OCI-LY3 (cell line): Measurements from ENCODE around the gene PJVK.

Experiments
- H2AFZ ChIP-seq: fragments of 200-600, 300-600 bp; shearing (Covaris generic); 2 replicates; pipeline ENCODE4 v1.6.0; 2014; ENCODE audit warnings: antibody characterized with exemption, low read depth, low read length
- H3K27ac ChIP-seq: fragments of 200-600, 300-600 bp; sonication (generic); 2 replicates; pipeline ENCODE4 v1.5.1; 2014; ENCODE audit warnings: mild to moderate bottlenecking, low read length, moderate library complexity, mixed read lengths
- H3K27me3 ChIP-seq: fragments of 200-600, 300-600 bp; sonication (generic); 2 replicates; pipeline ENCODE4 v1.6.1; 2014; ENCODE audit warnings: low read depth, low read length, mixed read lengths
- H3K36me3 ChIP-seq: fragments of 200-600, 300-600 bp; sonication (generic); replicated peaks from 2 replicates; pipeline ENCODE3; 2014; ENCODE audit warnings: low read depth, low read length, mixed read lengths
- H3K4me1 ChIP-seq: fragments of 300-600, 200-600 bp; sonication (generic); 2 replicates; pipeline ENCODE4 v1.6.1; 2014; ENCODE audit warnings: low read length, mixed read lengths
- H3K4me2 ChIP-seq: fragments of 200-600, 300-600 bp; sonication (generic); 2 replicates; pipeline ENCODE4 v1.6.1; 2014; ENCODE audit warnings: low read length, mixed read lengths
- H3K4me3 ChIP-seq: fragments of 300-600, 200-600 bp; sonication (generic); 2 replicates; pipeline ENCODE4 v1.5.1; 2014; ENCODE audit warnings: antibody characterized with exemption, mild to moderate bottlenecking, low read length, moderate library complexity
- H3K79me2 ChIP-seq: fragments of 300-600, 200-600 bp; shearing (Covaris generic); 2 replicates; pipeline ENCODE4 v1.6.1; 2014; ENCODE audit warnings: mild to moderate bottlenecking, low read length, mixed read lengths
- H3K9ac ChIP-seq: fragments of 300-600, 200-600 bp; shearing (Covaris generic); 2 replicates; pipeline ENCODE4 v1.6.0; 2014; ENCODE audit warnings: mild to moderate bottlenecking, low read length, moderate library complexity
- H3K9me3 ChIP-seq: fragments of 200-600, 300-600 bp; shearing (Covaris generic); 2 replicates; pipeline ENCODE4 v1.6.1; 2014; ENCODE audit warnings: low read length, mixed read lengths; ENCODE audit not compliant: insufficient read depth
- H4K20me1 ChIP-seq: fragments of 200-600, 300-600 bp; sonication (generic); 2 replicates; pipeline ENCODE4 v1.6.1; 2016; ENCODE audit warnings: low read length, mixed read lengths; ENCODE audit not compliant: insufficient read depth
- CTCF ChIP-seq: fragments of 200-600, 300-600 bp; sonication (generic); IDR thresholded peaks from 2 replicates; pipeline ENCODE4 v1.5.1; 2014; ENCODE audit warnings: antibody characterized with exemption, low read length, low read depth
- EZH2phosphoT487 ChIP-seq: fragments of 200-600 bp; shearing (Covaris generic); IDR thresholded peaks from 2 replicates; pipeline ENCODE4 v1.6.1; 2018; ENCODE audit warnings: antibody characterized with exemption, mixed run types, low read depth

The PJVK gene

DNA sequence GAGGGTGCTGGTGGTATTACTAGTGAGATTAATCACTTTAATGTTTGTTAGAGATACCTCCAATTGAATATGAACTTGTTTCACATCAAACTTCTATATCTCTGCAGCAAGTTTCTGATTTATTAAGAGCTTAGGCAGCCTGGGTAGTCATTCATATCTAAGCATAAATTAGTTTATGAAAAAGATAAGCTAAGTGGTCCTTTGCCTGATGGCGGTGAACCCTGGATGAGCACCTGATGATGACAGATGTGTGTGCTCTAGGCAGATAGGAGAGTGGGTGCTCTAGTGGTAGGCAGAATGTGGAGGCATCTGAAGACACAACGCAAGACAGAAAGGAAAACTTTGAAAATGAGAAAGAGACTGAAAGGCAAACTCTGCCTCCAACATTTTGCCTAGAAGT, 22.2 kb downstream of the PJVK start:
- TF ChIP-seq CTCF: no peak
- no peak for TF ChIP-seq EZH2phosphoT487
- H3K4me2 ChIP-seq: no peak overlapping the region
- H3K4me3 ChIP-seq: no peak overlapping the region
- peaks cover 4% of the 10 kb centered on the region for H3K79me2 ChIP-seq
- no peak overlapping the region for H3K27ac ChIP-seq
- no peaks in the 10 kb centered on the region for H3K9me3 ChIP-seq
- no peaks in the 10 kb centered on the region for H4K20me1 ChIP-seq
- H2AFZ ChIP-seq: no peak overlapping the region
- H3K27me3 ChIP-seq: no peaks in the 10 kb centered on the region
- no peaks in the 10 kb centered on the region for H3K36me3 ChIP-seq
- peaks cover 8% of the 10 kb centered on the region; the same call in 1 of the 2 replicates for H3K4me1 ChIP-seq
- H3K9ac ChIP-seq: no peak overlapping the region

DNA sequence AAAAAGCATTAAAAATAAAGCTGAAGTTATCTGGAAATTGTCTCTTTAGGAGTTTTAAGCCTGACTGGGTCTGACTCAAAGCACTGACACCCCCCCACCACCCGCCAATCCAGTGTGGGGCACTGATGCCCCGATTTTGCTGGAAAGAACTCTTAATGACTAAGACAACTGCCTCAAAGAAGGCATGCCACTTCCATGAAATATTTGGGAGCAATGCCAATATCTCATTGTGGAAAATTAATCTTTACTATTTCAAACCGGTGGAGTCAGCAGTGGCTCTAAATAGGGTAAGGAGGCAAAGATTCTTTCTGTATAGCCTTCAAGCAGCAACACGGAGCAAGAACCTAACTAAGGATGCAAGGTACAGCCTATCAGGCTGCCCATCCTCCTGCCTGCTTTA, 22.8 kb downstream of the PJVK start:
- Histone ChIP-seq H3K27me3 (no peaks in the 10 kb centered on the region), H3K9ac (no peak overlapping the region), H3K4me2 (no peak overlapping the region), H3K36me3 (no peaks in the 10 kb centered on the region), H3K4me1 (peaks cover 8% of the 10 kb centered on the region; the same call in 1 of the 2 replicates), H3K4me3 (no peak overlapping the region), H2AFZ (no peak overlapping the region), H3K9me3 (no peaks in the 10 kb centered on the region), H3K79me2 (peaks cover 4% of the 10 kb centered on the region), H3K27ac (no peak overlapping the region), H4K20me1 (no peaks in the 10 kb centered on the region)
- no peak for TF ChIP-seq CTCF

GRCh38 chr2:178474560-178474959, 23.4 kb downstream of the PJVK start:
- Histone ChIP-seq H3K4me3 (no peak overlapping the region), H4K20me1 (no peaks in the 10 kb centered on the region), H3K9me3 (no peaks in the 10 kb centered on the region), H3K36me3 (no peaks in the 10 kb centered on the region), H3K27ac (no peak overlapping the region), H2AFZ (no peak overlapping the region), H3K9ac (no peak overlapping the region), H3K4me1 (peaks cover 13% of the 10 kb centered on the region; the same call in 1 of the 2 replicates), H3K27me3 (no peaks in the 10 kb centered on the region), H3K4me2 (no peak overlapping the region), H3K79me2 (peaks cover 4% of the 10 kb centered on the region)
- TF ChIP-seq CTCF (no peak), EZH2phosphoT487 (no peak)

GRCh38 chr2:178476477-178476876, 25.3 kb downstream of the PJVK start:
- no peak overlapping the region for H3K4me3 ChIP-seq

More at GRCh38 chr2:178476477-178476876, 25.3 kb downstream of the PJVK start:
- no peaks in the 10 kb centered on the region for H3K36me3 ChIP-seq
- peaks cover 18% of the 10 kb centered on the region for H3K4me1 ChIP-seq
- H3K27me3 ChIP-seq: no peaks in the 10 kb centered on the region
- H3K27ac ChIP-seq: no peak overlapping the region
- H3K79me2 ChIP-seq: peaks cover 12% of the 10 kb centered on the region
- H3K9me3 ChIP-seq: no peaks in the 10 kb centered on the region
- TF ChIP-seq EZH2phosphoT487 (no peak), CTCF (no peak)
- no peak overlapping the region for H2AFZ ChIP-seq
- H3K9ac ChIP-seq: no peak overlapping the region
- H4K20me1 ChIP-seq: peaks cover 3% of the 10 kb centered on the region; the same call in 1 of the 2 replicates
- H3K4me2 ChIP-seq: no peak overlapping the region
